ENCODE results near the gene ARHGAP44. TPM values are rescaled to one million over a fixed set of nuclear protein-coding genes. Genes with fewer than 3 reads are reported as not detected.

The ARHGAP44 gene
- polyA plus RNA-seq, 1 donor (not counting 4 experiments of a cell fraction or from before 2014, with no cell fraction given) = 2.2 TPM

GRCh38 chr17:12990926-12991325 lies 201.6 kb downstream of the ARHGAP44 start:
- no peak overlapping the region for H3K4me2 ChIP-seq (ENCODE audit: control insufficient read depth, extremely low read depth, insufficient read depth, low read depth, low read length)
- TF ChIP-seq EZH2 (IDR thresholded peaks at IDR 0.05; ENCODE audit: low read length) (no peak), CTCF (optimal IDR thresholded peaks at IDR 0.05 in 1 of 3, IDR thresholded peaks at IDR 0.05 in 1 of 3, conservative IDR thresholded peaks at IDR 0.05 in 1 of 3; ENCODE audit: extremely low read depth in 1 of 3, insufficient read depth in 2 of 3, low read length in 3 of 3) (no peak)
- H3K9me1 ChIP-seq (ENCODE audit: control insufficient read depth, extremely low read depth, insufficient read depth, low read length) = no peaks in the 10 kb centered on the region
- H4K20me1 ChIP-seq (ENCODE audit: control insufficient read depth, extremely low read depth, insufficient read depth, low read length) = no peaks in the 10 kb centered on the region
- DNase-seq (ENCODE audit: low read depth, low spot score) (no peak), FAIRE-seq (no peak)
- dilution Hi-C loops (cut with MboI; ENCODE audit: extremely low pct_ligation_motif_present, low sequenced_read_pairs) = no loop called here
- no peak overlapping the region for H2AFZ ChIP-seq (ENCODE audit: control insufficient read depth, low read length)
- H3K4me3 ChIP-seq (ENCODE audit: control insufficient read depth in 2 of 3, extremely low read depth in 1 of 3, insufficient read depth in 2 of 3, low read depth in 1 of 3, low read length in 3 of 3) = no peak overlapping the region
- H3K9ac ChIP-seq (ENCODE audit: control insufficient read depth, extremely low read depth, insufficient read depth, low read length) = no peak overlapping the region
- H3K79me2 ChIP-seq (ENCODE audit: control insufficient read depth, insufficient read depth, low read length) = no peaks in the 10 kb centered on the region
- no peaks in the 10 kb centered on the region for H3K4me1 ChIP-seq (ENCODE audit: control insufficient read depth, extremely low read depth, insufficient read depth, low read length)
- H3K27me3 ChIP-seq (ENCODE audit: control insufficient read depth, extremely low read depth, insufficient read depth, low read length) = no peaks in the 10 kb centered on the region
- H3K36me3 ChIP-seq (ENCODE audit: control insufficient read depth in 2 of 2, extremely low read depth in 1 of 2, insufficient read depth in 2 of 2, low read length in 2 of 2) = peaks cover 32 to 35% of the 10 kb centered on the region in 2 experiments
- no peak overlapping the region for H3K27ac ChIP-seq (ENCODE audit: control insufficient read depth, insufficient read depth, low read length)
- H3K9me3 ChIP-seq (ENCODE audit: control insufficient read depth, low read depth, low read length) = no peaks in the 10 kb centered on the region

DNA sequence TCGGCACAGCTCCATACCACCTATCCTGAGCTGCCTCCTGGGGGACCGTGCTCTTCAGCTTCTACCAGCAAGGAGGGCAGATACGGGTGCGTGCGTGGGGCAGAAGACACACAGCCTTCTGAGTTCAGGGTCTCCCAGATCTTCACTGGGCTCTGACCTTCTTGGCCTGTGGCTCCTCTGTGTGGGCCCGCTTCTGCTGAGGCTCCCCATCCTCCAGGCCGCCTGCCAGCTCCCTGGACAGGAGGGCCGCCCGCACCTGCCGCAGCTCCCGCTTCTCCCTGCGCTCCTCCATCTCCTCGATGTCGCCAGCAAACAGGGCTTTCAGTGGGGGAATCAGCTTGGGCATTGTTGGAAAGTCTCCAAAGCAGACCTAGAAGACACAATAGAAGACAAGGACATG lies 203.4 kb downstream of the ARHGAP44 start:
- Histone ChIP-seq H3K4me1 (ENCODE audit: control insufficient read depth, extremely low read depth, insufficient read depth, low read length) (no peaks in the 10 kb centered on the region), H2AFZ (ENCODE audit: control insufficient read depth, low read length) (no peak overlapping the region), H3K4me3 (ENCODE audit: control insufficient read depth in 2 of 3, extremely low read depth in 1 of 3, insufficient read depth in 2 of 3, low read depth in 1 of 3, low read length in 3 of 3) (no peak overlapping the region), H3K9me1 (ENCODE audit: control insufficient read depth, extremely low read depth, insufficient read depth, low read length) (no peaks in the 10 kb centered on the region), H4K20me1 (ENCODE audit: control insufficient read depth, extremely low read depth, insufficient read depth, low read length) (no peaks in the 10 kb centered on the region), H3K9me3 (ENCODE audit: control insufficient read depth, low read depth, low read length) (no peaks in the 10 kb centered on the region), H3K79me2 (ENCODE audit: control insufficient read depth, insufficient read depth, low read length) (no peaks in the 10 kb centered on the region), H3K4me2 (ENCODE audit: control insufficient read depth, extremely low read depth, insufficient read depth, low read depth, low read length) (no peak overlapping the region), H3K27ac (ENCODE audit: control insufficient read depth, insufficient read depth, low read length) (no peak overlapping the region), H3K36me3 (ENCODE audit: control insufficient read depth in 2 of 2, extremely low read depth in 1 of 2, insufficient read depth in 2 of 2, low read length in 2 of 2) (peaks cover 44 to 48% of the 10 kb centered on the region in 2 experiments), H3K9ac (ENCODE audit: control insufficient read depth, extremely low read depth, insufficient read depth, low read length) (no peak overlapping the region), H3K27me3 (ENCODE audit: control insufficient read depth, extremely low read depth, insufficient read depth, low read length) (no peaks in the 10 kb centered on the region)
- TF ChIP-seq CTCF (optimal IDR thresholded peaks at IDR 0.05 in 1 of 3, IDR thresholded peaks at IDR 0.05 in 1 of 3, conservative IDR thresholded peaks at IDR 0.05 in 1 of 3; ENCODE audit: extremely low read depth in 1 of 3, insufficient read depth in 2 of 3, low read length in 3 of 3) (no peak), EZH2 (IDR thresholded peaks at IDR 0.05; ENCODE audit: low read length) (no peak)
- dilution Hi-C loops (cut with MboI; ENCODE audit: extremely low pct_ligation_motif_present, low sequenced_read_pairs) = no loop called here
- DNase-seq (ENCODE audit: low read depth, low spot score) = no peak
- FAIRE-seq = no peak
